HepG2 (cell line): Measurements from ENCODE around the gene SGCG. TPM values are rescaled to one million over a fixed set of nuclear protein-coding genes. Genes with fewer than 3 reads are reported as not detected.
"Not testable (repeated sequence)": the region's sequence is repeated elsewhere in the genome, so short reads cannot be mapped to it uniquely, and the experiment has no call there.

ENCODE experiments used
- ATAC-seq: fragments of 200-7000 bp; cut with Tn5 transposase; 3 replicates; pipeline ENCODE4 v1.9.1; 2020; ENCODE audit warnings: mild to moderate bottlenecking, moderate library complexity
- BruUV-seq: library from RNA; stranded (reverse); fragments of 400-500 nt; replicated peaks from 2 replicates; lab custom pipeline; 2021; lab: Mats Ljungman, UMichigan
- CTCF ChIA-PET: fragments of 300-600 bp; formaldehyde crosslinking; extraction: SDS; loops from one replicate; lab custom pipeline; 2021; ENCODE audit warnings: low total read pairs, inconsistent platforms, low intra/inter-chr PET ratio; lab: Yijun Ruan, JAX
- POLR2A ChIA-PET: fragments of 350-600 bp; sonication (Branson Sonifier 250); formaldehyde crosslinking; loops from one replicate; lab custom pipeline; 2020; ENCODE audit warnings: antibody characterized with exemption, inconsistent platforms; lab: Yijun Ruan, JAX
- DNase-seq: peaks from one replicate; pipeline ENCODE4 v3.0.0-alpha.2; 2015; ENCODE audit warnings: low spot score
- FAIRE-seq: peaks from 3 replicates; lab custom pipeline; 2011; peaks lifted over from hg19 to GRCh38; lab: Jason Lieb, UNC
- H2AFZ ChIP-seq: one replicate; pipeline ENCODE4 v1.6.1; 2011; ENCODE audit warnings: low read length, inconsistent platforms
- H3K27ac ChIP-seq: fragments of 300-600 bp; 3 replicates; pipeline ENCODE4 v1.8.0; 2011; ENCODE audit warnings: mixed run types, mild to moderate bottlenecking, mixed read lengths, low read length, inconsistent platforms; ENCODE audit not compliant: insufficient read depth; ENCODE audit errors: extremely low read length
- H3K27me3 ChIP-seq, 2 experiments: fragments of 200-600 bp in 1 of 2; 2 replicates in 1 of 2; 3 replicates in 1 of 2; pipeline versions ENCODE4 v1.6.0 to v1.8.0; 2011; ENCODE audit warnings: low read length in 2 of 2, mild to moderate bottlenecking in 2 of 2, moderate library complexity in 2 of 2, inconsistent platforms in 1 of 2; ENCODE audit not compliant: insufficient read depth in 2 of 2, control insufficient read depth in 1 of 2
- H3K36me3 ChIP-seq, 2 experiments: fragments of 200-600 bp in 1 of 2; replicated peaks in 1 of 2; 2 replicates in 1 of 2; 3 replicates in 1 of 2; pipeline versions ENCODE4 v1.5.1 to v1.8.0; 2011; ENCODE audit warnings: low read length in 2 of 2, inconsistent platforms in 1 of 2; ENCODE audit not compliant: insufficient read depth in 2 of 2, control insufficient read depth in 1 of 2
- H3K4me1 ChIP-seq: 2 replicates; pipeline ENCODE4 v1.5.1; 2012; ENCODE audit warnings: low read length, inconsistent platforms; ENCODE audit not compliant: insufficient read depth
- H3K4me2 ChIP-seq: 2 replicates; pipeline ENCODE4 v1.6.0; 2011; ENCODE audit warnings: low read depth, low read length, inconsistent platforms
- H3K4me3 ChIP-seq, 3 experiments: fragments of 200-600 bp in 1 of 3; sonication (generic), shearing (Covaris generic) in 1 of 3; replicated peaks in 1 of 3; 2 replicates each; pipeline ENCODE4 v1.5.1; 2011 to 2016; ENCODE audit warnings: low read length in 3 of 3, inconsistent platforms in 2 of 3, low read depth in 2 of 3, mild to moderate bottlenecking in 2 of 3, control low read depth in 1 of 3, mixed read lengths in 1 of 3; ENCODE audit not compliant: insufficient read depth in 1 of 3
- H3K79me2 ChIP-seq: one replicate; pipeline ENCODE4 v1.6.1; 2011; ENCODE audit warnings: low read length, inconsistent platforms; ENCODE audit not compliant: insufficient read depth
- H3K9ac ChIP-seq: 2 replicates; pipeline ENCODE4 v1.6.0; 2011; ENCODE audit warnings: mild to moderate bottlenecking, low read depth, low read length, inconsistent platforms; ENCODE audit not compliant: insufficient read depth
- H3K9me3 ChIP-seq: 2 replicates; pipeline ENCODE4 v1.5.1; 2012; ENCODE audit warnings: mild to moderate bottlenecking, low read length
- H4K20me1 ChIP-seq: 2 replicates; pipeline ENCODE4 v1.6.0; 2011; ENCODE audit warnings: inconsistent platforms, mild to moderate bottlenecking, low read length, moderate library complexity; ENCODE audit not compliant: insufficient read depth
- CREM ChIP-seq, 2 experiments: sonication (generic) in 1 of 2; formaldehyde crosslinking in 1 of 2; IDR thresholded peaks; 2 replicates each; pipeline versions ENCODE4 v1.4.0 to v1.6.1; 2016 to 2020; ENCODE audit warnings: antibody characterized with exemption in 1 of 2, mild to moderate bottlenecking in 1 of 2, missing genetic modification reagents in 1 of 2
- NCOA5 ChIP-seq: sonication (generic); formaldehyde crosslinking; IDR thresholded peaks from 2 replicates; pipeline ENCODE4 v1.4.0; 2020; ENCODE audit warnings: missing genetic modification reagents
- TGIF2 ChIP-seq: IDR thresholded peaks from 2 replicates; pipeline ENCODE4 v1.6.1; 2016; ENCODE audit warnings: control low read depth, missing compliant biosample characterization
- ZKSCAN5 ChIP-seq: sonication (generic); formaldehyde crosslinking; IDR thresholded peaks from 2 replicates; pipeline ENCODE4 v1.5.1; 2020; ENCODE audit warnings: mild to moderate bottlenecking, missing genetic modification reagents
- ZNF101 ChIP-seq: sonication (generic); formaldehyde crosslinking; IDR thresholded peaks from 2 replicates; pipeline ENCODE4 v1.4.0; 2020; ENCODE audit warnings: mild to moderate bottlenecking, low read depth, missing genetic modification reagents, borderline replicate concordance
- ZNF30 ChIP-seq: sonication (generic); formaldehyde crosslinking; IDR thresholded peaks from 2 replicates; pipeline ENCODE4 v1.5.0; 2020; ENCODE audit warnings: mild to moderate bottlenecking, missing genetic modification reagents
- ZNF577 ChIP-seq: sonication (generic); formaldehyde crosslinking; IDR thresholded peaks from 2 replicates; pipeline ENCODE4 v1.4.0; 2020; ENCODE audit warnings: mild to moderate bottlenecking, low read depth, missing genetic modification reagents, borderline replicate concordance
- ZNF816 ChIP-seq: sonication (generic); formaldehyde crosslinking; IDR thresholded peaks from 2 replicates; pipeline ENCODE4 v1.8.0; 2022; ENCODE audit warnings: missing genetic modification reagents, mild to moderate bottlenecking, borderline replicate concordance
- WGBS: methylation state at CpG from one replicate; pipeline ENCODE4 v1.1.6; 2017; ENCODE audit warnings: low lambda C conversion rate; 5-methylcytosine and 5-hydroxymethylcytosine counted together
- in situ Hi-C: cut with HindIII; loops from 2 replicates; pipeline ENCODE4 v1.10.0; 2017; ENCODE audit warnings: low pct_unique_long_range_greater_than_20kb; ENCODE audit not compliant: extremely low pct_ligation_motif_present
- intact Hi-C: fragments of 100-400 bp; cut with micrococcal nuclease; formaldehyde crosslinking; loops from one replicate; pipeline ENCODE4 v1.10.0; 2022; ENCODE audit not compliant: unreplicated experiment
- polyA plus RNA-seq, 8 experiments: library from polyadenylated mRNA; depleted of rRNA in 3 of 8; stranded (reverse) in 7 of 8; unstranded in 1 of 8; fragments of >200 nt; fragmentation: Illumina TruSeq in 4 of 8; extraction: Trizol in 4 of 8; gene quantifications; 2 replicates each; pipeline versions ENCODE4 v1.2.1 to v1.2.3, GENCODE V29; 2011 to 2016; ENCODE audit warnings: low read depth in 4 of 8, missing spikeins in 1 of 8, mixed read lengths in 1 of 8; ENCODE audit not compliant: insufficient read depth in 1 of 8
- total RNA-seq, 5 experiments: library from RNA; depleted of rRNA; stranded (reverse); fragments of >200 nt; fragmentation: Illumina TruSeq; extraction: Trizol; gene quantifications; 2 replicates each; pipeline ENCODE4 v1.2.3, GENCODE V29; 2016; ENCODE audit warnings: low read depth in 1 of 5

Gene SGCG
- total and polyA plus RNA-seq, 2 of the 13 experiments (the other 11 are each of a cell fraction or from before 2014, with no cell fraction given) = not detected

GRCh38 chr13:23243066-23243465 is 62.3 kb downstream of the SGCG start:
- ATAC-seq = no peak
- H3K4me3 ChIP-seq = no peak overlapping the region
- no peak overlapping the region for H3K9ac ChIP-seq
- CTCF ChIA-PET = no interaction called here
- no peak for DNase-seq
- no peaks in the 10 kb centered on the region for H3K9me3 ChIP-seq
- POLR2A ChIA-PET = no interaction called here
- H3K4me2 ChIP-seq = no peak overlapping the region
- no TSS peak for BruUV-seq
- H3K27me3 ChIP-seq = peaks cover 0 to 3% of the 10 kb centered on the region in 2 experiments; a peak in 1 of 5 replicates
- H3K79me2 ChIP-seq = no peaks in the 10 kb centered on the region
- no peaks in the 10 kb centered on the region for H4K20me1 ChIP-seq
- intact Hi-C loops (no loop called here), in situ Hi-C loops (no loop called here)
- no peak for FAIRE-seq
- H2AFZ ChIP-seq = no peak overlapping the region
- no peaks in the 10 kb centered on the region for H3K4me1 ChIP-seq
- H3K36me3 ChIP-seq = no peaks in the 10 kb centered on the region
- 3% methylated on average over 4 of the region's 5 CpGs for WGBS
- H3K27ac ChIP-seq = no peak overlapping the region
- no peak for TF ChIP-seq NCOA5 (CRISPR knock-in tag)
- no peak for TF ChIP-seq ZKSCAN5
- TF ChIP-seq CREM (IDR thresholded peaks at IDR 0.05) = no peak
- TF ChIP-seq CREM (CRISPR knock-in tag; IDR thresholded peaks at IDR 0.05) = no peak
- no peak for TF ChIP-seq ZNF30 (CRISPR knock-in tag)
- TF ChIP-seq TGIF2 (CRISPR knock-in tag) = no peak
- no peak for TF ChIP-seq ZNF816
- TF ChIP-seq ZNF101 (CRISPR knock-in tag) = no peak
- no peak for TF ChIP-seq ZNF577

DNA sequence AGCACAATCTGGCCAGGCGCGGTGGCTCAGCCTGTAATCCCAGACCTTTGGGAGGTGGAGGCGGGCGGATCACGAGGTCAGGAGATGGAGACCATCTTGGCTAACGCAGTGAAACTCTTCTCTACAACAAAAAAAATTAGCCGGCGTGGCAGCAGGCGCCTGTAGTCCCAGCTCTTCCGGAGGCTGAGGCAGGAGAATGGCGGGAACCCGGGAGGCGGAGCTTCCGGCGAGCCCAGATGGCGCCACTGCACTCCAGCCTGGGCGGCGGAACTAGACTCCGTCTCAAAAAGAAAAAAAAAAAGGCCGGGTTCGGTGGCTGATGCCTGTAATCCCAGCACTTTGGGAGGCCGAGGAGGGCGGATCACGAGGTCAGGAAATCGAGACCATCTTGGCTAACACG is 67.6 kb downstream of the SGCG start:
- BruUV-seq, H3K4me2 ChIP-seq, H3K79me2 ChIP-seq, H3K4me3 ChIP-seq, CTCF ChIA-PET, H3K9me3 ChIP-seq, H2AFZ ChIP-seq, H3K9ac ChIP-seq, in situ Hi-C loops, ATAC-seq, H4K20me1 ChIP-seq, H3K27ac ChIP-seq, H3K4me1 ChIP-seq, H3K36me3 ChIP-seq, POLR2A ChIA-PET, FAIRE-seq, intact Hi-C loops, H3K27me3 ChIP-seq, DNase-seq: not testable (repeated sequence)
- 67% methylated on average over 26 of the region's 26 CpGs for WGBS
